ENCODE data around the gene TP53INP2. TPM values are rescaled to one million over a fixed set of nuclear protein-coding genes. Genes with fewer than 3 reads are reported as not detected.

The TP53INP2 gene
- polyA plus RNA-seq, 3 donors, result 0.46 to 20.6 (median 0.66) TPM

DNA sequence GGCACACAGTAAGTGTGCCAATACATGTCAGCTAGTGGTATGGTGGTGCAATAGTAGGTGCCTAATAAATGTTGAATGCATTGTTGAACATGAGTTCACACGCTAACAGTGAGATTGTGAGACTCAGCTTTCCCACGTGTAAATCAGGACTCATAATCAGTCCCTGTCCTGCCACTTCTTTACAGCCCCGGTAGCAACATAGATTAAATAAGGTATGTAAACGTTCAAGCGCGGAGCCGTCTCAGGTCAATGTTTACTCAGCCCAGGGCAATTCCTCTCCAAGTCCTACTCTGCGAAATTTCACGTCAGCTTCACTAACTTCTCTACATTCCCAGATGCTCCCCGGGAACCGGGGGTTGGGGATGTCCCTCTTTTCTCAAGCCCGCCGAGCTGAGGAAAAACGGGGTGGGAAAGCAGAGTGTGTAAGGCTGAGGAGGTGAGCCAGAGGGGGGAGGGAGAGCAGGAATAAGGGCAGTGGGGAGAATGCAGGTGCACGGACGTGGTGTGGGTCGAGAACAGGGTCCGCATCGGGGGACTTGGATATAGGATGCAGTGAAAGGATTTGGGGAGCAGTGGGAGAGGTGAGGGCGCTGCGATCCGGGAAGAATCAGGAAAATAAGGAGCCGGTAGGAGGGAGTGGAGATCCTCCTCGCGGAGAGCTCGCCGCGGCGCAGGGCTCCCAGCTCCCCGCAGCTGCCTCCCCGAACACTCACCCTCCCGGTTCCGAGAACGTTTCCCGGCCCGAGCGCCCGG is 544 bp upstream of the TP53INP2 start:
- intact Hi-C loops (cut with micrococcal nuclease), result loop anchor here in 1 of 2 donors (2.0 kb wide), 2 partner anchors 27 to 145 kb away; partner anchors contain the start of genes MAP1LC3A and PIGU
- H2AFZ ChIP-seq (ENCODE audit: insufficient read depth, low read depth, low read length, poor library complexity, severe bottlenecking), result peak overlapping the region; percentile 82
- peak overlapping the region; percentile 85 to 97 (median 94) for H3K27ac Mint-ChIP-seq
- peaks cover 37% of the 10 kb centered on the region for H3K4me1 Mint-ChIP-seq
- peaks cover 23 to 24% (median 23%) of the 10 kb centered on the region in 3 donors for H3K27me3 Mint-ChIP-seq (ENCODE audit: low read depth in 3 of 3)
- H3K9me3 ChIP-seq (replicated peaks in 1 of 2; ENCODE audit: control insufficient read depth in 1 of 2, insufficient read depth in 1 of 2, low read length in 2 of 2), result no peaks in the 10 kb centered on the region
- H3K4me3 Mint-ChIP-seq, result peak overlapping the region; percentile 95 to 98
- no peaks in the 10 kb centered on the region for H3K36me3 ChIP-seq (replicated peaks in 1 of 2; ENCODE audit: control insufficient read depth in 1 of 2, insufficient read depth in 2 of 2, low read length in 2 of 2)
- no peaks in the 10 kb centered on the region for H4K20me1 ChIP-seq (ENCODE audit: insufficient read depth, low read length)
- H3K36me3 Mint-ChIP-seq, result peaks cover 0 to 6% of the 10 kb centered on the region in 2 donors
- TF ChIP-seq, protein P1, sequence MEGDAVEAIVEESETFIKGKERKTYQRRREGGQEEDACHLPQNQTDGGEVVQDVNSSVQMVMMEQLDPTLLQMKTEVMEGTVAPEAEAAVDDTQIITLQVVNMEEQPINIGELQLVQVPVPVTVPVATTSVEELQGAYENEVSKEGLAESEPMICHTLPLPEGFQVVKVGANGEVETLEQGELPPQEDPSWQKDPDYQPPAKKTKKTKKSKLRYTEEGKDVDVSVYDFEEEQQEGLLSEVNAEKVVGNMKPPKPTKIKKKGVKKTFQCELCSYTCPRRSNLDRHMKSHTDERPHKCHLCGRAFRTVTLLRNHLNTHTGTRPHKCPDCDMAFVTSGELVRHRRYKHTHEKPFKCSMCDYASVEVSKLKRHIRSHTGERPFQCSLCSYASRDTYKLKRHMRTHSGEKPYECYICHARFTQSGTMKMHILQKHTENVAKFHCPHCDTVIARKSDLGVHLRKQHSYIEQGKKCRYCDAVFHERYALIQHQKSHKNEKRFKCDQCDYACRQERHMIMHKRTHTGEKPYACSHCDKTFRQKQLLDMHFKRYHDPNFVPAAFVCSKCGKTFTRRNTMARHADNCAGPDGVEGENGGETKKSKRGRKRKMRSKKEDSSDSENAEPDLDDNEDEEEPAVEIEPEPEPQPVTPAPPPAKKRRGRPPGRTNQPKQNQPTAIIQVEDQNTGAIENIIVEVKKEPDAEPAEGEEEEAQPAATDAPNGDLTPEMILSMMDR (IDR thresholded peaks at IDR 0.05), result no peak
- H3K4me2 ChIP-seq (replicated peaks; ENCODE audit: extremely low read depth, low read length, poor library complexity, severe bottlenecking), result peak overlapping the region; percentile 93
- DNase-seq, result peak in 2 of 3 donors; percentile 43 to 63
- WGBS (ENCODE audit: insufficient coverage), result 0% methylated on average over 12 of the region's 38 CpGs
- H3K4me3 ChIP-seq (replicated peaks in 1 of 3; ENCODE audit: low read depth in 2 of 3, low read length in 3 of 3), result peak overlapping the region; percentile 49 to 82 (median 76)
- H3K9me3 Mint-ChIP-seq, result no peaks in the 10 kb centered on the region
- H3K79me2 ChIP-seq (ENCODE audit: insufficient read depth, low read length), result no peaks in the 10 kb centered on the region
- H3K9ac ChIP-seq (ENCODE audit: insufficient read depth, low read length, poor library complexity, severe bottlenecking), result peak overlapping the region; percentile 98
- H3K27me3 ChIP-seq (ENCODE audit: control insufficient read depth in 2 of 2, insufficient read depth in 2 of 2, low read length in 2 of 2), result peaks cover 0 to 20% of the 10 kb centered on the region in 2 donors
- peak overlapping the region; percentile 30 to 94 for H3K27ac ChIP-seq (ENCODE audit: low read depth in 1 of 2, low read length in 2 of 2)
- peaks cover 26 to 31% of the 10 kb centered on the region in 2 donors for H3K4me1 ChIP-seq (ENCODE audit: control insufficient read depth in 1 of 2, insufficient read depth in 2 of 2, low read length in 2 of 2)

DNA sequence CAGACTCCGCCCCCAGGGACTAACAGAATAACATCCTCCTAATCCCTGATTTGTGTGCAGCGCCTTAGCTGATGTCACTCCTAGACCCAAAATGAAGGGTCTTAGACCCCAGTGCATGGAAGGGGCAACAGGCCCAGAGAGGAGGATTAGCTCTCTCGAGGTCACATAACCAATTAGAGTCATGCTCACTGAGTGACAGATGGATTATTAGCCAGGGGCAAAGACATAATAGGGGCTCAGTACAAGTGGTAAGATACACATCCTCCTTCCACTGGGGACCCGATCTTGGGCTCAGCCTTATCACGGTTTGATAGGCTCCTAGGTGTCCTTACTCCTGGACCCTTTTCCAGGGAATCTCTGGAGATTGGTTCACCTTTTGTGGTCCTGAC is 858 bp downstream of the TP53INP2 start:
- intact Hi-C loops (cut with micrococcal nuclease), result loop anchor here (2.0 to 5.0 kb wide), 4 partner anchors 28 to 168 kb away; partner anchors contain the start of genes MAP1LC3A (in 1 of the 2) and PIGU (in 1 of the 2)
- DNase-seq, result no peak
- WGBS (ENCODE audit: insufficient coverage), result 43% methylated on average over 2 of the region's 5 CpGs
- Histone ChIP-seq H3K27ac (ENCODE audit: low read depth in 1 of 2, low read length in 2 of 2) (peak overlapping the region; percentile 14 to 94), H3K9ac (ENCODE audit: insufficient read depth, low read length, poor library complexity, severe bottlenecking) (peak overlapping the region; percentile 98), H3K36me3 (replicated peaks in 1 of 2; ENCODE audit: control insufficient read depth in 1 of 2, insufficient read depth in 2 of 2, low read length in 2 of 2) (no peaks in the 10 kb centered on the region), H3K9me3 (replicated peaks in 1 of 2; ENCODE audit: control insufficient read depth in 1 of 2, insufficient read depth in 1 of 2, low read length in 2 of 2) (no peaks in the 10 kb centered on the region), H2AFZ (ENCODE audit: insufficient read depth, low read depth, low read length, poor library complexity, severe bottlenecking) (no peak overlapping the region), H3K79me2 (ENCODE audit: insufficient read depth, low read length) (no peaks in the 10 kb centered on the region), H4K20me1 (ENCODE audit: insufficient read depth, low read length) (no peaks in the 10 kb centered on the region), H3K4me3 (replicated peaks in 1 of 3; ENCODE audit: low read depth in 2 of 3, low read length in 3 of 3) (peak overlapping the region; percentile 49 to 82 (median 54)), H3K4me1 (ENCODE audit: control insufficient read depth in 1 of 2, insufficient read depth in 2 of 2, low read length in 2 of 2) (peaks cover 30 to 43% of the 10 kb centered on the region in 2 donors), H3K4me2 (replicated peaks; ENCODE audit: extremely low read depth, low read length, poor library complexity, severe bottlenecking) (peak overlapping the region; percentile 93), H3K27me3 (ENCODE audit: control insufficient read depth in 2 of 2, insufficient read depth in 2 of 2, low read length in 2 of 2) (peaks cover 0 to 22% of the 10 kb centered on the region in 2 donors)
- Mint-ChIP-seq H3K4me1 (peaks cover 40% of the 10 kb centered on the region), H3K9me3 (no peaks in the 10 kb centered on the region), H3K4me3 (peak overlapping the region; percentile 86 to 92), H3K27me3 (ENCODE audit: low read depth in 3 of 3) (peaks cover 20 to 32% (median 25%) of the 10 kb centered on the region in 3 donors), H3K27ac (peak overlapping the region; percentile 93 to 97 (median 95)), H3K36me3 (peaks cover 0 to 6% of the 10 kb centered on the region in 2 donors)
- TF ChIP-seq, protein P1 (IDR thresholded peaks at IDR 0.05), result no peak

Data from CD14-positive monocyte (primary cell).